K562 (cell line): Measurements from ENCODE around the gene MET.
"Not testable (repeated sequence)": the region's sequence is repeated elsewhere in the genome, so short reads cannot be mapped to it uniquely, and the experiment has no call there.

Source experiments
- CEBPG ChIP-seq, 3 experiments: fragments of 200-800 bp in 1 of 3; sonication (Bioruptor generic) in 1 of 3; sonication (generic) in 1 of 3; formaldehyde crosslinking in 1 of 3; IDR thresholded peaks in 2 of 3; conservative IDR thresholded peaks in 1 of 3; 2 replicates each; pipeline versions ENCODE4 v1.6.1 to v1.8.0; 2016 to 2022; ENCODE audit warnings: missing compliant biosample characterization in 2 of 3, missing genetic modification characterization in 2 of 3, mild to moderate bottlenecking in 1 of 3, missing genetic modification reagents in 1 of 3
- CTBP1 ChIP-seq: fragments of 450-650 bp; IDR thresholded peaks from 2 replicates; pipeline ENCODE4 v1.6.1; 2016; ENCODE audit warnings: borderline replicate concordance
- JUN ChIP-seq, 2 experiments: sonication (generic) in 1 of 2; formaldehyde crosslinking in 1 of 2; IDR thresholded peaks; 2 replicates each; pipeline versions ENCODE4 v1.6.1 to v1.8.0; 2012 to 2022; ENCODE audit warnings: borderline replicate concordance in 2 of 2, mild to moderate bottlenecking in 2 of 2, improper control_type of control experiment in 1 of 2, low read depth in 1 of 2, low read length in 1 of 2, missing genetic modification reagents in 1 of 2
- POLR2A ChIP-seq: fragments of 450-650 bp; conservative IDR thresholded peaks from 2 replicates; pipeline ENCODE4 v1.6.1; 2016
- RAD21 ChIP-seq, 2 experiments: fragments of 250-450 bp in 1 of 2; fragments of 450-650 bp in 1 of 2; sonication (Bioruptor Pico) in 1 of 2; formaldehyde crosslinking in 1 of 2; IDR thresholded peaks in 1 of 2; conservative IDR thresholded peaks in 1 of 2; 2 replicates each; pipeline versions ENCODE4 v1.4.0 to v1.8.0; 2020 to 2022; ENCODE audit warnings: mild to moderate bottlenecking in 2 of 2, moderate library complexity in 1 of 2
- TAF1 ChIP-seq: IDR thresholded peaks from 2 replicates; pipeline ENCODE4 v1.6.1; 2011; ENCODE audit warnings: mild to moderate bottlenecking, low read length, moderate library complexity; ENCODE audit not compliant: insufficient read depth, control insufficient read depth, severe bottlenecking; ENCODE audit errors: extremely low read depth
- TBP ChIP-seq: optimal IDR thresholded peaks from 2 replicates; pipeline ENCODE3; 2011; ENCODE audit warnings: low read depth, low read length, improper control_type of control experiment
- ZNF140 ChIP-seq: fragments of 250-450 bp; sonication (Bioruptor Pico); IDR thresholded peaks from 2 replicates; pipeline ENCODE4 v1.8.0; 2021; ENCODE audit warnings: moderate library complexity, mild to moderate bottlenecking, inconsistent platforms
- ZNF274 ChIP-seq: IDR thresholded peaks from 2 replicates; pipeline ENCODE4 v1.6.1; 2011; ENCODE audit warnings: low read depth, mild to moderate bottlenecking, low read length, moderate library complexity, borderline replicate concordance
- ZNF347 ChIP-seq: fragments of 450-650 bp; formaldehyde crosslinking; IDR thresholded peaks from 2 replicates; pipeline ENCODE4 v1.4.0; 2020; ENCODE audit warnings: low read depth, mild to moderate bottlenecking, moderate library complexity
- TF ChIP-seq, protein P1 (sequence below), 3 experiments: IDR thresholded peaks in 2 of 3; conservative IDR thresholded peaks in 1 of 3; 2 replicates each; pipeline ENCODE4 v1.5.1; 2011 to 2012; ENCODE audit warnings: low read length in 3 of 3, mild to moderate bottlenecking in 3 of 3, control low read depth in 2 of 3, improper control_type of control experiment in 1 of 3, inconsistent platforms in 1 of 3, low read depth in 1 of 3, mixed read lengths in 1 of 3, moderate library complexity in 1 of 3; ENCODE audit not compliant: insufficient read depth in 2 of 3

DNA sequence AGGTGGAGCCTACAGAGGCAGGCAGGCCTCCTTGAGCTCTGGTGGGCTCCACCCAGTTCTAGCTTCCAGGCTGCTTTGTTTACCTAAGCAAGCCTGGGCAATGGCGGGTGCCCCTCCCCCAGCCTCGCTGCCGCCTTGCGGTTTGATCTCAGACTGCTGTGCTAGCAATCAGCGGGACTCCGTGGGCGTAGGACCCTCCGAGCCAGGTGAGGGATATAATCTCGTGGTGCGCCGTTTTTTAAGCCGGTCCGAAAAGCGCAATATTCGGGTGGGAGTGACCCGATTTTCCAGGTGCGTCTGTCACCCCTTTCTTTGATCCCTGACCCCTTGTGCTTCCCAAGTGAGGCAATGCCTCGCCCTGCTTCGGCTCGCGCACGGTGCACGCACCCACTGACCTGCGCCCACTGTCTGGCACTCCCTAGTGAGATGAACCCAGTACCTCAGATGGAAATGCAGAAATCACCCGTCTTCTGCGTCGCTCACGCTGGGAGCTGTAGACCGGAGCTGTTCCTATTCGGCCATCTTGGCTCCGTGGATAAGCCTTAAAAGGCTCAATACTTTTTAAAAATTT lies 52.0 kb downstream of the MET start:
- not testable (repeated sequence) for TF ChIP-seq TAF1; ZNF274; RAD21 (CRISPR knock-in tag; conservative IDR thresholded peaks at IDR 0.05 in 1 of 2, IDR thresholded peaks at IDR 0.05 in 1 of 2); JUN (IDR thresholded peaks at IDR 0.05; ENCODE audit: borderline replicate concordance, low read depth, low read length); JUN (CRISPR knock-in tag; IDR thresholded peaks at IDR 0.05; ENCODE audit: borderline replicate concordance); TBP; CEBPG (CRISPR knock-in tag; IDR thresholded peaks at IDR 0.05); ZNF140; ZNF347 (CRISPR knock-in tag)
- TF ChIP-seq POLR2A (peak; percentile 52), CTBP1 (peak; percentile 62), CEBPG (tag; conservative IDR thresholded peaks at IDR 0.05 in 1 of 2, IDR thresholded peaks at IDR 0.05 in 1 of 2) (peak in 1 of 2 experiments; percentile 39; a peak in 1 of 4 replicates)
- TF ChIP-seq, protein P1, sequence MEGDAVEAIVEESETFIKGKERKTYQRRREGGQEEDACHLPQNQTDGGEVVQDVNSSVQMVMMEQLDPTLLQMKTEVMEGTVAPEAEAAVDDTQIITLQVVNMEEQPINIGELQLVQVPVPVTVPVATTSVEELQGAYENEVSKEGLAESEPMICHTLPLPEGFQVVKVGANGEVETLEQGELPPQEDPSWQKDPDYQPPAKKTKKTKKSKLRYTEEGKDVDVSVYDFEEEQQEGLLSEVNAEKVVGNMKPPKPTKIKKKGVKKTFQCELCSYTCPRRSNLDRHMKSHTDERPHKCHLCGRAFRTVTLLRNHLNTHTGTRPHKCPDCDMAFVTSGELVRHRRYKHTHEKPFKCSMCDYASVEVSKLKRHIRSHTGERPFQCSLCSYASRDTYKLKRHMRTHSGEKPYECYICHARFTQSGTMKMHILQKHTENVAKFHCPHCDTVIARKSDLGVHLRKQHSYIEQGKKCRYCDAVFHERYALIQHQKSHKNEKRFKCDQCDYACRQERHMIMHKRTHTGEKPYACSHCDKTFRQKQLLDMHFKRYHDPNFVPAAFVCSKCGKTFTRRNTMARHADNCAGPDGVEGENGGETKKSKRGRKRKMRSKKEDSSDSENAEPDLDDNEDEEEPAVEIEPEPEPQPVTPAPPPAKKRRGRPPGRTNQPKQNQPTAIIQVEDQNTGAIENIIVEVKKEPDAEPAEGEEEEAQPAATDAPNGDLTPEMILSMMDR (IDR thresholded peaks at IDR 0.05 in 2 of 3, conservative IDR thresholded peaks at IDR 0.05 in 1 of 3; ENCODE audit: insufficient read depth in 2 of 3, low read depth in 1 of 3, low read length in 3 of 3) = not testable (repeated sequence)
